ENCODE data around the gene CACHD1. TPM values are rescaled to one million over a fixed set of nuclear protein-coding genes. Genes with fewer than 3 reads are reported as not detected.
A peak's percentile ranks its signal among the peaks of the same experiment; 100 is the strongest.

CACHD1 gene
- total RNA-seq, 1 experiment from 2014 or later = 8.4 TPM

DNA sequence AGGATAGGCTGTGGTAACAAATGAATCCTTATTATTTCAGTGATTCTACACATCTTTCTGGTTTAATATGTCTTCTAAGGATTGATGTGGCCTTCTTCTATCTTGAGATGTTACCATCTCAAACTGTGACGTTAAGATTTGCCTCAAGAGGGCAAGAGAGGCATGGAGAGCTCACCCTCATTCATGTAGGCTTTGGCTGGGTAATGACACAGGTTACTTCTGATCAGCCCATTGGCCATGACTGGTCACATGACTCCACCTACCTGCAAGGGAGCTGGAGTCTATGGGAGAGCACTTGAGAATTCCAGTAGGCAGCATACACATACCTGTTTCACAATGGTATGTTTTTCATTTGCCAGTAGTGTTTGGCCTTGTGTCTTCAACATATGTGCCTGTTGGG is 30.0 kb downstream of the CACHD1 start:
- Histone ChIP-seq H3K36me3 (ENCODE audit: control insufficient read depth in 1 of 2, insufficient read depth in 2 of 2, low read length in 2 of 2) (no peaks in the 10 kb centered on the region), H3K4me1 (ENCODE audit: control insufficient read depth in 1 of 2, insufficient read depth in 2 of 2, low read length in 2 of 2) (peaks cover 4 to 5% of the 10 kb centered on the region in 2 experiments), H3K9ac (ENCODE audit: low read length) (no peak overlapping the region), H3K27me3 (ENCODE audit: insufficient read depth, low read length) (no peaks in the 10 kb centered on the region), H3K9me2 (ENCODE audit: insufficient read depth) (no peaks in the 10 kb centered on the region), H3K4me3 (replicated peaks in 1 of 2; ENCODE audit: low read depth in 1 of 2, low read length in 2 of 2) (no peak overlapping the region), H3K4me2 (ENCODE audit: low read length) (no peak overlapping the region), H3K27ac (ENCODE audit: low read depth, low read length) (no peak overlapping the region), H3K79me2 (ENCODE audit: insufficient read depth, low read length) (no peaks in the 10 kb centered on the region; the same call in 1 of the 2 replicates), H3K9me3 (ENCODE audit: control insufficient read depth in 1 of 2, insufficient read depth in 1 of 2, low read depth in 1 of 2, low read length in 2 of 2) (no peaks in the 10 kb centered on the region), H2AFZ (ENCODE audit: low read depth, low read length, poor library complexity, severe bottlenecking) (no peak overlapping the region), H4K20me1 (ENCODE audit: insufficient read depth) (no peaks in the 10 kb centered on the region)
- ChIA-PET RAD21 (ENCODE audit: low non-redundant PET in 1 of 2, low total read pairs in 2 of 2, uncharacterized antibody in 2 of 2, unreplicated experiment in 2 of 2) (no interaction called here), POLR2A (no interaction called here), CTCF (interaction anchor here (0.6 to 1.5 kb wide), 3 partner anchors 8 to 177 kb away, joined by 3 read pairs; no protein-coding TSS in a partner anchor)
- DNase-seq (ENCODE audit: low read depth, low spot score) (peak; percentile 28), ATAC-seq (peak; percentile 73)
- BruUV-seq (replicated peaks) = no TSS peak
- TF ChIP-seq RAD21 (IDR thresholded peaks at IDR 0.05; ENCODE audit: low read depth) = peak; percentile 24; the same call in 1 of the 2 replicates
- TF ChIP-seq ATF3 (IDR thresholded peaks at IDR 0.05) = no peak
- intact Hi-C loops (cut with micrococcal nuclease) = no loop called here

DNA sequence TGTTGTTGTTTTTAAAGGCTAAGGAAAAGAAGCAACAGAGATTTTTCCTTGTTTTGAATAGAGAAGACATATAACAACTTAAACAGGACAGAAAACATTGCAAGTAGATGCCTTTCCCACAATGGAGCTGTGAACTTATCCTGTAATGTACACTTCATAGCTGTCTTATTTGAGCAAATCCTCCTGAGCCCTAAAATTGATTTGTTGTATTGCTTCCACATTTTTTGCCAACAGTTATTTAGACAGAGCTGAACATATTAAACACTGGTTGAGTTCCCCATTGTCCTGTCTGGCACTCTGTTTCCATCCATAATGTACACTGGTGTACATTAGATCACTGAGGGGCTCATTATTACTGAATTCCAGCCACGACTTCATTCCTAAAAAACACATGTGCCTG is 32.2 kb downstream of the CACHD1 start:
- H3K9ac ChIP-seq (ENCODE audit: low read length) = no peak overlapping the region
- no peaks in the 10 kb centered on the region for H3K27me3 ChIP-seq (ENCODE audit: insufficient read depth, low read length)
- H2AFZ ChIP-seq (ENCODE audit: low read depth, low read length, poor library complexity, severe bottlenecking) = no peak overlapping the region
- ATAC-seq = no peak
- no peak overlapping the region for H3K4me2 ChIP-seq (ENCODE audit: low read length)
- ChIA-PET RAD21 (ENCODE audit: low non-redundant PET in 1 of 2, low total read pairs in 2 of 2, uncharacterized antibody in 2 of 2, unreplicated experiment in 2 of 2) (no interaction called here), POLR2A (no interaction called here), CTCF (no interaction called here)
- DNase-seq (ENCODE audit: low read depth, low spot score) = no peak
- H3K79me2 ChIP-seq (ENCODE audit: insufficient read depth, low read length) = no peaks in the 10 kb centered on the region; the same call in 1 of the 2 replicates
- peaks cover 15 to 16% of the 10 kb centered on the region in 2 experiments for H3K4me1 ChIP-seq (ENCODE audit: control insufficient read depth in 1 of 2, insufficient read depth in 2 of 2, low read length in 2 of 2)
- H3K9me2 ChIP-seq (ENCODE audit: insufficient read depth) = no peaks in the 10 kb centered on the region
- H4K20me1 ChIP-seq (ENCODE audit: insufficient read depth) = no peaks in the 10 kb centered on the region
- no peaks in the 10 kb centered on the region for H3K36me3 ChIP-seq (ENCODE audit: control insufficient read depth in 1 of 2, insufficient read depth in 2 of 2, low read length in 2 of 2)
- intact Hi-C loops (cut with micrococcal nuclease) = no loop called here
- no peak overlapping the region for H3K4me3 ChIP-seq (replicated peaks in 1 of 2; ENCODE audit: low read depth in 1 of 2, low read length in 2 of 2)
- no peaks in the 10 kb centered on the region for H3K9me3 ChIP-seq (ENCODE audit: control insufficient read depth in 1 of 2, insufficient read depth in 1 of 2, low read depth in 1 of 2, low read length in 2 of 2)
- BruUV-seq (replicated peaks) = no TSS peak
- H3K27ac ChIP-seq (ENCODE audit: low read depth, low read length) = no peak overlapping the region
- TF ChIP-seq CEBPB (IDR thresholded peaks at IDR 0.05; ENCODE audit: low read depth) (no peak), SP1 (IDR thresholded peaks at IDR 0.05; ENCODE audit: low read depth) (no peak), EZH2phosphoT487 (IDR thresholded peaks at IDR 0.05; ENCODE audit: borderline replicate concordance) (no peak), CBX3 (IDR thresholded peaks at IDR 0.05; ENCODE audit: low read depth) (no peak), TCF7L2 (IDR thresholded peaks at IDR 0.05; ENCODE audit: borderline replicate concordance, extremely low read depth, insufficient read depth, insufficient read length) (no peak), ELF1 (IDR thresholded peaks at IDR 0.05; ENCODE audit: borderline replicate concordance, low read depth) (no peak), RAD21 (IDR thresholded peaks at IDR 0.05; ENCODE audit: low read depth) (no peak), SIN3A (IDR thresholded peaks at IDR 0.05; ENCODE audit: low read depth) (no peak), ATF3 (IDR thresholded peaks at IDR 0.05) (no peak), EGR1 (IDR thresholded peaks at IDR 0.05; ENCODE audit: low read depth) (no peak), ZFX (IDR thresholded peaks at IDR 0.05) (no peak), ZNF274 (IDR thresholded peaks at IDR 0.05; ENCODE audit: low read depth, low read length) (no peak)
- TF ChIP-seq, protein P1, sequence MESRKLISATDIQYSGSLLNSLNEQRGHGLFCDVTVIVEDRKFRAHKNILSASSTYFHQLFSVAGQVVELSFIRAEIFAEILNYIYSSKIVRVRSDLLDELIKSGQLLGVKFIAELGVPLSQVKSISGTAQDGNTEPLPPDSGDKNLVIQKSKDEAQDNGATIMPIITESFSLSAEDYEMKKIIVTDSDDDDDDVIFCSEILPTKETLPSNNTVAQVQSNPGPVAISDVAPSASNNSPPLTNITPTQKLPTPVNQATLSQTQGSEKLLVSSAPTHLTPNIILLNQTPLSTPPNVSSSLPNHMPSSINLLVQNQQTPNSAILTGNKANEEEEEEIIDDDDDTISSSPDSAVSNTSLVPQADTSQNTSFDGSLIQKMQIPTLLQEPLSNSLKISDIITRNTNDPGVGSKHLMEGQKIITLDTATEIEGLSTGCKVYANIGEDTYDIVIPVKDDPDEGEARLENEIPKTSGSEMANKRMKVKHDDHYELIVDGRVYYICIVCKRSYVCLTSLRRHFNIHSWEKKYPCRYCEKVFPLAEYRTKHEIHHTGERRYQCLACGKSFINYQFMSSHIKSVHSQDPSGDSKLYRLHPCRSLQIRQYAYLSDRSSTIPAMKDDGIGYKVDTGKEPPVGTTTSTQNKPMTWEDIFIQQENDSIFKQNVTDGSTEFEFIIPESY (IDR thresholded peaks at IDR 0.05; ENCODE audit: extremely low read depth, insufficient replicate concordance, low read length) = no peak
- TF ChIP-seq, protein P2, sequence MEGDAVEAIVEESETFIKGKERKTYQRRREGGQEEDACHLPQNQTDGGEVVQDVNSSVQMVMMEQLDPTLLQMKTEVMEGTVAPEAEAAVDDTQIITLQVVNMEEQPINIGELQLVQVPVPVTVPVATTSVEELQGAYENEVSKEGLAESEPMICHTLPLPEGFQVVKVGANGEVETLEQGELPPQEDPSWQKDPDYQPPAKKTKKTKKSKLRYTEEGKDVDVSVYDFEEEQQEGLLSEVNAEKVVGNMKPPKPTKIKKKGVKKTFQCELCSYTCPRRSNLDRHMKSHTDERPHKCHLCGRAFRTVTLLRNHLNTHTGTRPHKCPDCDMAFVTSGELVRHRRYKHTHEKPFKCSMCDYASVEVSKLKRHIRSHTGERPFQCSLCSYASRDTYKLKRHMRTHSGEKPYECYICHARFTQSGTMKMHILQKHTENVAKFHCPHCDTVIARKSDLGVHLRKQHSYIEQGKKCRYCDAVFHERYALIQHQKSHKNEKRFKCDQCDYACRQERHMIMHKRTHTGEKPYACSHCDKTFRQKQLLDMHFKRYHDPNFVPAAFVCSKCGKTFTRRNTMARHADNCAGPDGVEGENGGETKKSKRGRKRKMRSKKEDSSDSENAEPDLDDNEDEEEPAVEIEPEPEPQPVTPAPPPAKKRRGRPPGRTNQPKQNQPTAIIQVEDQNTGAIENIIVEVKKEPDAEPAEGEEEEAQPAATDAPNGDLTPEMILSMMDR (IDR thresholded peaks at IDR 0.05 in 2 of 3, conservative IDR thresholded peaks at IDR 0.05 in 1 of 3; ENCODE audit: borderline replicate concordance in 1 of 3, insufficient read depth in 1 of 3, low read depth in 2 of 3, low read length in 2 of 3) = no peak

All from HCT116 (cell line).